GM12865 (cell line): ENCODE data around the gene TMPRSS9.
"Not testable (repeated sequence)": the region's sequence is repeated elsewhere in the genome, so short reads cannot be mapped to it uniquely, and the experiment has no call there.

Source experiments
- DNase-seq: peaks from one replicate; pipeline ENCODE4 v3.0.0; 2010; ENCODE audit warnings: low read depth
- H3K4me3 ChIP-seq: 2 replicates; pipeline ENCODE4 v1.5.1; 2011; ENCODE audit warnings: mild to moderate bottlenecking, low read depth, low read length, control low read depth
- CTCF ChIP-seq: IDR thresholded peaks from 2 replicates; pipeline ENCODE4 v1.5.1; 2011; ENCODE audit warnings: low read length, control low read depth, low read depth, inconsistent platforms; ENCODE audit not compliant: insufficient read depth; ENCODE audit errors: missing control alignments

TMPRSS9 gene

GRCh38 chr19:2460245-2460644 lies 100.2 kb downstream of the TMPRSS9 start:
- H3K4me3 ChIP-seq = no peak overlapping the region
- no peak for TF ChIP-seq CTCF
- no peak for DNase-seq

GRCh38 chr19:2461751-2462634 lies 101.9 kb downstream of the TMPRSS9 start:
- peak; percentile 83 for DNase-seq
- peak; percentile 29 for TF ChIP-seq CTCF
- peak overlapping the region; percentile 64 for H3K4me3 ChIP-seq

GRCh38 chr19:2462635-2463421 lies 102.8 kb downstream of the TMPRSS9 start:
- no peak for DNase-seq
- H3K4me3 ChIP-seq = peak overlapping the region; percentile 64
- no peak for TF ChIP-seq CTCF

GRCh38 chr19:2463694-2464093 lies 103.6 kb downstream of the TMPRSS9 start:
- not testable (repeated sequence) for H3K4me3 ChIP-seq, DNase-seq

- no peak overlapping the region for H3K4me3 ChIP-seq
- no peak for DNase-seq
- no peak for TF ChIP-seq CTCF
Measured at GRCh38 chr19:2464389-2464788, 104.3 kb downstream of the TMPRSS9 start.

GRCh38 chr19:2468596-2468995 lies 108.5 kb downstream of the TMPRSS9 start:
- TF ChIP-seq CTCF = no peak
- DNase-seq = no peak
- H3K4me3 ChIP-seq = no peak overlapping the region
